ENCODE data around the gene ZNF598. TPM values are rescaled to one million over a fixed set of nuclear protein-coding genes. Genes with fewer than 3 reads are reported as not detected.

Gene ZNF598
- total RNA-seq, 1 experiment from 2014 or later = 72.4 TPM

GRCh38 chr16:2045965-2046892 lies 36.6 kb upstream of the ZNF598 start:
- BruUV-seq (replicated peaks) = no TSS peak
- Mint-ChIP-seq H3K27me3 (ENCODE audit: unreplicated experiment) (no peaks in the 10 kb centered on the region), H3K9me3 (ENCODE audit: low read depth, unreplicated experiment) (no peaks in the 10 kb centered on the region), H3K4me1 (ENCODE audit: low read depth, unreplicated experiment) (peaks cover 32% of the 10 kb centered on the region), H3K27ac (ENCODE audit: unreplicated experiment) (peak overlapping the region; percentile 11), H3K4me3 (ENCODE audit: low read depth, unreplicated experiment) (peak overlapping the region; percentile 75), H3K36me3 (ENCODE audit: insufficient read depth, unreplicated experiment) (peaks cover 45% of the 10 kb centered on the region)
- CTCF ChIA-PET = interaction anchor here (1.2 kb wide), 2 partner anchors 19 to 75 kb away, joined by 4 read pairs; no protein-coding TSS in a partner anchor
- no peak for TF ChIP-seq CTCF (IDR thresholded peaks at IDR 0.05; ENCODE audit: unreplicated experiment)
- intact Hi-C loops (cut with micrococcal nuclease; ENCODE audit: unreplicated experiment) = no loop called here
- no peak for DNase-seq

GRCh38 chr16:2044541-2044940 lies 34.9 kb upstream of the ZNF598 start:
- Mint-ChIP-seq H3K27me3 (ENCODE audit: unreplicated experiment) (no peaks in the 10 kb centered on the region), H3K27ac (ENCODE audit: unreplicated experiment) (no peak overlapping the region), H3K4me1 (ENCODE audit: low read depth, unreplicated experiment) (peaks cover 42% of the 10 kb centered on the region), H3K9me3 (ENCODE audit: low read depth, unreplicated experiment) (no peaks in the 10 kb centered on the region), H3K4me3 (ENCODE audit: low read depth, unreplicated experiment) (no peak overlapping the region), H3K36me3 (ENCODE audit: insufficient read depth, unreplicated experiment) (peaks cover 43% of the 10 kb centered on the region)
- no peak for DNase-seq
- no peak for TF ChIP-seq CTCF (IDR thresholded peaks at IDR 0.05; ENCODE audit: unreplicated experiment)
- CTCF ChIA-PET = no interaction called here
- intact Hi-C loops (cut with micrococcal nuclease; ENCODE audit: unreplicated experiment) = no loop called here
- no TSS peak for BruUV-seq (replicated peaks)

- Mint-ChIP-seq H3K27ac (ENCODE audit: unreplicated experiment) (no peak overlapping the region), H3K9me3 (ENCODE audit: low read depth, unreplicated experiment) (no peaks in the 10 kb centered on the region), H3K4me3 (ENCODE audit: low read depth, unreplicated experiment) (no peak overlapping the region), H3K4me1 (ENCODE audit: low read depth, unreplicated experiment) (peaks cover 41% of the 10 kb centered on the region), H3K36me3 (ENCODE audit: insufficient read depth, unreplicated experiment) (peaks cover 45% of the 10 kb centered on the region), H3K27me3 (ENCODE audit: unreplicated experiment) (no peaks in the 10 kb centered on the region)
- no peak for TF ChIP-seq CTCF (IDR thresholded peaks at IDR 0.05; ENCODE audit: unreplicated experiment)
- CTCF ChIA-PET = no interaction called here
- no peak for DNase-seq
- intact Hi-C loops (cut with micrococcal nuclease; ENCODE audit: unreplicated experiment) = no loop called here
- no TSS peak for BruUV-seq (replicated peaks)
Observed at GRCh38 chr16:2043667-2044451, 34.2 kb upstream of the ZNF598 start.

GRCh38 chr16:2042986-2043666 lies 33.5 kb upstream of the ZNF598 start:
- Mint-ChIP-seq H3K27me3 (ENCODE audit: unreplicated experiment) (no peaks in the 10 kb centered on the region), H3K27ac (ENCODE audit: unreplicated experiment) (no peak overlapping the region), H3K4me3 (ENCODE audit: low read depth, unreplicated experiment) (no peak overlapping the region), H3K4me1 (ENCODE audit: low read depth, unreplicated experiment) (peaks cover 35% of the 10 kb centered on the region), H3K36me3 (ENCODE audit: insufficient read depth, unreplicated experiment) (peaks cover 42% of the 10 kb centered on the region), H3K9me3 (ENCODE audit: low read depth, unreplicated experiment) (no peaks in the 10 kb centered on the region)
- no peak for TF ChIP-seq CTCF (IDR thresholded peaks at IDR 0.05; ENCODE audit: unreplicated experiment)
- CTCF ChIA-PET = interaction anchor here (0.6 kb wide), 1 partner anchor 154 kb away, joined by 3 read pairs; no protein-coding TSS in a partner anchor
- no TSS peak for BruUV-seq (replicated peaks)
- intact Hi-C loops (cut with micrococcal nuclease; ENCODE audit: unreplicated experiment) = no loop called here
- DNase-seq = no peak

All from Calu3 (cell line).